ENCODE data around the gene ATMIN.

DNA sequence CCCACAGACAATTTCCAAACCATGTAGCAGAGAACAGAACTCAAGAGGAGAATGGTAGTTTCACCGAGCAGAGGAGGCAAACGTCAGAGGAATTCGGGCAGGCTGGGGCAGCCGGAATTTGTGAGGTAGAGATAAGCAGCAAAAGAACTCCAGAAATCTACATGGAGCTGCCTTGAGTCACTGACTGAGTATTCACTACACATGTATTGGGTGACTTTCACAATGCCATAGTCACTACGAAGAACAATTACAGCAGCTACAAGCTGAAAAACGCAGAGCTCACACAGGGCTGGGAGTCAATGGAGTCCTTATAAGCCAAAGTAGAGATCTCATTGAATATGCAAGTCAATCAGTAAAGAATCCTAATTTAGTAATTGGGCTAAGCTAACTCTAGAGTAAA, 42.3 kb upstream of the ATMIN start:
- peak in 1 of 2 donors; percentile 72 for TF ChIP-seq POLR2A (IDR thresholded peaks at IDR 0.05)
- TF ChIP-seq, protein P1, sequence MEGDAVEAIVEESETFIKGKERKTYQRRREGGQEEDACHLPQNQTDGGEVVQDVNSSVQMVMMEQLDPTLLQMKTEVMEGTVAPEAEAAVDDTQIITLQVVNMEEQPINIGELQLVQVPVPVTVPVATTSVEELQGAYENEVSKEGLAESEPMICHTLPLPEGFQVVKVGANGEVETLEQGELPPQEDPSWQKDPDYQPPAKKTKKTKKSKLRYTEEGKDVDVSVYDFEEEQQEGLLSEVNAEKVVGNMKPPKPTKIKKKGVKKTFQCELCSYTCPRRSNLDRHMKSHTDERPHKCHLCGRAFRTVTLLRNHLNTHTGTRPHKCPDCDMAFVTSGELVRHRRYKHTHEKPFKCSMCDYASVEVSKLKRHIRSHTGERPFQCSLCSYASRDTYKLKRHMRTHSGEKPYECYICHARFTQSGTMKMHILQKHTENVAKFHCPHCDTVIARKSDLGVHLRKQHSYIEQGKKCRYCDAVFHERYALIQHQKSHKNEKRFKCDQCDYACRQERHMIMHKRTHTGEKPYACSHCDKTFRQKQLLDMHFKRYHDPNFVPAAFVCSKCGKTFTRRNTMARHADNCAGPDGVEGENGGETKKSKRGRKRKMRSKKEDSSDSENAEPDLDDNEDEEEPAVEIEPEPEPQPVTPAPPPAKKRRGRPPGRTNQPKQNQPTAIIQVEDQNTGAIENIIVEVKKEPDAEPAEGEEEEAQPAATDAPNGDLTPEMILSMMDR (IDR thresholded peaks at IDR 0.05) = no peak
